HUDEP-2 (cell line): ENCODE data around the gene MACF1.
"Not testable (repeated sequence)": the region's sequence is repeated elsewhere in the genome, so short reads cannot be mapped to it uniquely, and the experiment has no call there.

Experiments
- DNase-seq, 76 experiments: peaks; one replicate each; lab custom pipeline; 2025; ENCODE audit not compliant: unreplicated experiment in 76 of 76; lab: John Stamatoyannopoulos, UW

Gene MACF1

DNA sequence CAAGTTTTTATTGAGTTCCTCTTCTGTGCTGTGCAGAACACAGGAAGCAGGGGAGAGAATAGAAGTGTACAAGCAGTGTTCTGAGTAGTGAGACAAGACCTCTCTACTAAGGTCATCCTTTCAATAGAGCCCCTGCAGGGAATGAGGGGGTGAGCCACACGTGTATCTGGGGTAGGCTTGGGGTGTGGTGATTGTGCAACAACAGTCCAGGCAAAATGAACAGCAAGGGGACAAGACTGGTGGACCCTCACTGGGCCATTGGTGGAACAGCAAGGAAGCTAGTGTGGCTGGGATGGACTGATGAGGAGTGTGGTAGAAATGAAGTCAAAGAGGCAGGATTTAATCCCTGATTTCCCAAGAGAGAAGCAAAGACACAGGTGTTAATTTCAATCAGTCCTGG is 278.8 kb downstream of the MACF1 start:
- DNase-seq: no peak

DNA sequence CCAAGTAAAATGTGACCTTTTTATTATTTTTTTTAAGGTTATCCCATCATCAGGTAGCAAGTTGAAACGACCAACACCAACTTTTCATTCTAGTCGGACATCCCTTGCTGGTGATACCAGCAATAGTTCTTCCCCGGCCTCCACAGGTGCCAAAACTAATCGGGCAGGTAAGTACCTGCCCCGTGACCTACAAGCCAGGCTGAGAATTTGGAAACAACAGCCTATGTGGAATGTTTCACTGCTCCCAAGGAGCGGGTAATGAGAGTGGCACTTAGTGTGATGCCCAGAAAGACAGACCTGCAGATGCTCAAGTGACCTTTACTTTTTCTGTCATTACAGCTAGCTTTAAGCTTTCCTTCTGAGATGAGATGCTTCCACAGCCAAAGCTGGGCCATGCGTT is 280.1 kb downstream of the MACF1 start:
- no peak for DNase-seq

DNA sequence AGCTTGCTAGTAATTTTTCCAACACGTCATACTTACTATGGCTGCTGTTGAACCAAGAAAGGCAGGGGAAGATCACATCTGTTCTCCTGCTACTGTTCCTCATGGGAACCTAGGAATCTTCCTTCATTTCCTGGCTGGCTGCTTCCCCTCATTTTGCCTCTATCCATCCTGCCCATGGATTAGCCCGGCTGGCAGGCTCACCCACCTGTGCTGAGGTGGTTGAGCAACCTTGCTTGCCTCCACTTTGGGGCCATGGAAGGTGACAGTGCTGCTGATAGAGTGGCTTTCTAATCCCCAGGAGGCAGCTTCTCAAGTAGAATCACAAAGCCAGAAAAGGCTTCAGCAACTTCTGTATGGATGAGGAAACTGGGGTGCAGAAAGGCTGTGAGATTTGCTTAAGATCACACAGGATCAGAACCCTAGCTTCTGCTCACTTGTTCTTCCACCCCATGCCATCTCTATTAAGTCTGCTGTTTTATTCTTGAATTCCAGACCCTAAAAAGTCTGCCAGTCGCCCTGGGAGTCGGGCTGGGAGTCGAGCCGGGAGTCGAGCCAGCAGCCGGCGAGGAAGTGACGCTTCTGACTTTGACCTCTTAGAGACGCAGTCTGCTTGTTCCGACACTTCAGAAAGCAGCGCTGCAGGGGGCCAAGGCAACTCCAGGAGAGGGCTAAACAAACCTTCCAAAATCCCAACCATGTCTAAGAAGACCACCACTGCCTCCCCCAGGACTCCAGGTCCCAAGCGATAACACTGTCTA is 280.7 kb downstream of the MACF1 start:
- no peak for DNase-seq

DNA sequence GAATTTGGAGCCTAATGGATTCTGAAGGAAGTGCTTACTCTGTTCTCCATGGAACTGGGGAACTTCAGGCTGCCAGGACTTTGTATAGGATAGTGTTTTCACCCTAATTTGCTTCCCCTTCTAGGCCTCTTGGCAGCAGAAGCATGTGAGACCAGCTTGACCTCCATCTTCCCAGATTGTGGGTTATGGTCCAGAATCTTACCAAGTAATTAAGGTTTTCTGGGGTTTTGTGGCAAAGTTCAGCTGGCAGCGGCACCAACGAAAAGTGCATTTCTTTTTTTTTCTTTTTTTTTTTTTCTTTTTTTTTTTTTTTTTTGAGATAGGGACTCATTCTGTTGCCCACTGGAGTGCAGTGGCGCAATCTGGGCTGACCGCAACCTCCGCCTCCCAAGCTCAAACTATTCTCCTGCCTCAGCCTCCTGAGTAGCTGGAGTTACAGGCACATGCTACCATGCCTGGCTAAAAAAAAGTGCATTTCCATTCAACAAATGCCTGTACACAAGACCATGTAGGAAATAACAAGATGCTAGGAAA is 283.6 kb downstream of the MACF1 start:
- DNase-seq: no peak

DNA sequence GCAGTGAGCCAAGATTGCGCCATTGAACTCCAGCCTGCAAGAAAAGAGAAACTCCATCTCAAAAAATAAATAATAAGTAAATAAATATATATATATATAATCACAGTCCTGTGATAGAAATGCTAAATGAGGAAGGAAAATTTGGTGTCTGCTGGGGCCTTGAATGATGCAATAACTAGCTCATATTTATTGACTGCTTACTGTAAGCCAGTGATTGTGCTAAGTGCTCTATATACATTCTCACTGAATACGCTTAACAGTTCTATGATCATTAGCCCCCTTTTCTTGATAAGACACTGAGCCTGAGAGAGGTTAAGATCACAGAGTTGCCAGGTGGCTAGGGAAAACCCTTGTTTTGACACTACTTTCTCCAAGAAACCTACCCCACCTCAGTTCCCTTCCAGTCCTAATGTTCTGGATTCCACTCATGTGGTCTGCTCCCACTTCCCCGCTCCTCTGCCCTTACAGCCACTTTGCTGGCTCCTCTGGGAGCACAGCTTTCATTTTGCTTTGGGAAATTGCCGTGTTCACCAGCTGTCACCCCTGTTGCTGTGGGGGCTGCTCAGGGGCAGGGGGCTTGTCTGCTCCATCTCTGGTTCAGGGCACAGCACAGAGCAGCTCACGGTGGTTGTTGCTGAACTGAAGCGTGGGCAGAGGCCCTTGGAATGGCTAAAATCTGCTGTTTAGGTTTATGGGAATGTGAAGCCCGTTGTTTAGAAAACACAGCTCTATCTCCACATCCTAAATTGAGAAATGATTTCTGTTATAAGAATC is 284.5 kb downstream of the MACF1 start:
- DNase-seq: no peak

DNA sequence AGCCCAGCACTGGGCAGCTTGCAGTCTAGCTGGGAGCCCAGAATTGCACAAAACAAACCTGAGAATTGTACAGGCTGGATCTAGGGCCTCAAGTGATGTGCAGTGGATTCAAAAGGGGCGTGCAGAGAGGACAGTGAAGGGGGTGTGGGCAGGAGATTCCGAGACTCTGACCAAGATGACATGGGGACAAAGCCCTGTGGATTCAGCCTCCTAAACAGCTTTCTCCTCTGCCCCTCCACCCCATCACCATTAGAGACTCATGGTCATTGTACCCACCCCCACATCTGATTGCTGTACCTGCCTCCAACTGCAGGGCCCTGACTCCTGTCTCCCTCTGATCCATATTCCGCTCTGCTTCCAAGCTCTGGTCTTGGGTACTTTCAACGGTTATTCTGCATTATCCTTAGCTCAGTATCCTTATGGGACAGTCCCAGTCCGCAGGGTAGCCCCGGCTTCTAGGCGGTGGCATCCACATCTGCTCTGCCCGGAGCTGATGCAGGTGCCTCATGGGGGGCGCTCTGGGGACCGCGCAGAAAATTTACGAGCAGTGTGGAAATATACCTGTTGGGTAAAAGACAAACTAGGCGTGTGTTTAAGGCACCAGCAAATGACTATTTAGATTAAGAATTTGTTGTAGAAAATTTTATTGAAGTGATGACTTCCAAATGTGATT is 285.2 kb downstream of the MACF1 start:
- no peak for DNase-seq

DNA sequence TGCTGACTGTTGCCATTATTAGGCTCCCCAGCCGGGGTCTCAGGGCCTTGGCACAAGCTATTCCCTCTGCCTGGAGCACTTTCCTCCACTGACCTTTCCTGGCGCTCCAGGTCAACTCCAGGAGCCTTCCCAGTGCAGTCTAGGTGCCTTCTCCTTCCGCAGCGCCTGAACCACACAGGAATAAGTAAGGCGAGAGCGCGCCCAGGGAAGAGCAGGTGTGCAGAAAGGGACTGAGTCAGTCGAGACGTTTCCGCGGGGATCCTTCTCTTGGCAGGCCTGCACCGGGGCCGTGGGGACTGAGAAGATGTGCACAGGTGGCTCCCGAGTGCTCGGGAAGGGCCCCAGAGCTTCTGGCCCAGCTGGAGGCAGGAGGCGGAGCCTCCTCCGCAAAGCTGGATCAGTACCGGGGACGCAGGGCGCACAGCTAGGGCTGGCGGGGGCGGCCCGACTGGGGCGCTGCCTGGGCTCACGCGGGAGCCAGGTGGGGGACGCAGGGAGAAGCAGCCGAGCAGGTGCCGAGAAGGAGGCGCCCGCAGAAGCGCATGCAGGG is 286.2 kb downstream of the MACF1 start:
- DNase-seq: no peak

DNA sequence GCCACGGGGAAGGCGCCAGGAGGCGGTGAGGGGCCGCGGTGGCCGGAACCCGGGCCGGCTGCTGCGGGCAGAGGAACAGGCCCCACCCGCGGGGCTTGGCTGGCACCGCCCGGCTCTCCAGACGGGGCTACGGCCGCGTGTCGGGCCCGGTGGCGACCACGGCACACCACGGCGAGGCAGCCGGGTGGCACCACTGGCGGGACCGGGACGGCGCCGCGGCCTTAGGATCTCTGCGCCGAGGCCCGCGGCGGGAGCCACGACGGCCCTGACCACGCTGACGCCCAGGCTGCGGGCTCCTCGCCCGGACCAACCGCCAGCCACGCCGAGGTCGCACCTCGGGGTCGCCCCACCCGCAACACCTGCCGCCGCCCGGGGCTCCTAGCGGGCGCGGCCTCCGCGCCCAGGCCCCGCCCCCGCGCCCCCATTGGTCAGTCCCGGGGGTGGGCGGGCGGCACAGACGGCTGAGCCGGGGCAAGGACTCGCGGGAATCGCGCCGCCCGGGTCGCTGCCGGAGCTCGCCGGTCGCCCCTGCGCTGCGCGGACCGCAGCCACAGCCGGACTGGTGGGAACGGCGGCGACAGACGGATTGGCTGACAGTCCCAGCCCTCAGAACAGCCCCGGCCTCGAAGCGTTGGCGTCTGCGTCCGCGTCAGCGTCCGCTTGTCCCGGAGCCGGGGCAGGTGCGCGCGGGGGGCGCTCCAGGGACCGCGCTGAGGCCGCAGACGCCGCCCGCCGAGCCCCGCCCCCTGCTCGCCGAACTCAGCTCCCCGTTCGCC is 286.8 kb downstream of the MACF1 start, which contains the start of gene BMP8A:
Gene BMP8A, plus strand, starts transcription at position 491 of the 776 bp plus-strand sequence. CDS start 356 bp downstream, outside the sequence.
- peak in 36 of 76 experiments; percentile 4 to 69 (median 27) for DNase-seq

DNA sequence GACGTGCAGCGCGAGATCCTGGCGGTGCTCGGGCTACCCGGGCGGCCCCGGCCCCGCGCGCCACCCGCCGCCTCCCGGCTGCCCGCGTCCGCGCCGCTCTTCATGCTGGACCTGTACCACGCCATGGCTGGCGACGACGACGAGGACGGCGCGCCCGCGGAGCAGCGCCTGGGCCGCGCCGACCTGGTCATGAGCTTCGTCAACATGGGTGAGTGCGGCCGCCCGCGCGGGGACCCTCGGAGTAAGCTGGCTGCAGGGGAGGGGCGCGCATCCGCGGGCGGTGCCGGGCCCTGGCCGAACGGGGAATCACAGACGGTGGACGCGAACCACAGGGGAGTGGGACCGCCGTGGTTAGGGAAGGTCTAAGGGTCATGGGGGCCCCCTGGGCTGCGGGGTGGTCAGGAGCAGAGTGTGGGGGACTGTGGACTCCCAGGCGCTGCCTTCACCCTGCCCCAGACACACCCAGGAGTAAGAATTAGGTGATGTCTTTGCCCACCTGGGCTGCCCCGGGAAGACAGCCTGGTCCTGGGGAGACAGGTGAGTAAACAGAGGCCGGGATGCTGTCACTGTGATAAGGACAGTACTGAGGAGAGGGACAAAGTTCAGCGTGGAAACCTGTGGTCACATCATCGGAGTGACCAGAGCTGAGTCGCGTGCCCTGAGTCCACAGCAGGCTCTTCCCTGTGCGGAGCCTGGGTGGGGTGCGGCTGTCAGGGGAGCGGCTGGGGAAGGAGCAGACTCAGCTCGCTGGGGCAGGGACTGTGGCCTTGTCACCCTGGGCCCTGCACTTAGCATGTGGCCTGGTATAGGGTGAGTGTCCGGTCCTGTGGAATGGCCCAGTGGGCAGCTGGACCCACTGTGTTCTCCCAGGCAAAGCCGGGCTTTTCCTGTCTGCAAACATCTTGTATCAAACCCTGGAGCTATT is 287.9 kb downstream of the MACF1 start:
- DNase-seq: not testable (repeated sequence)

DNA sequence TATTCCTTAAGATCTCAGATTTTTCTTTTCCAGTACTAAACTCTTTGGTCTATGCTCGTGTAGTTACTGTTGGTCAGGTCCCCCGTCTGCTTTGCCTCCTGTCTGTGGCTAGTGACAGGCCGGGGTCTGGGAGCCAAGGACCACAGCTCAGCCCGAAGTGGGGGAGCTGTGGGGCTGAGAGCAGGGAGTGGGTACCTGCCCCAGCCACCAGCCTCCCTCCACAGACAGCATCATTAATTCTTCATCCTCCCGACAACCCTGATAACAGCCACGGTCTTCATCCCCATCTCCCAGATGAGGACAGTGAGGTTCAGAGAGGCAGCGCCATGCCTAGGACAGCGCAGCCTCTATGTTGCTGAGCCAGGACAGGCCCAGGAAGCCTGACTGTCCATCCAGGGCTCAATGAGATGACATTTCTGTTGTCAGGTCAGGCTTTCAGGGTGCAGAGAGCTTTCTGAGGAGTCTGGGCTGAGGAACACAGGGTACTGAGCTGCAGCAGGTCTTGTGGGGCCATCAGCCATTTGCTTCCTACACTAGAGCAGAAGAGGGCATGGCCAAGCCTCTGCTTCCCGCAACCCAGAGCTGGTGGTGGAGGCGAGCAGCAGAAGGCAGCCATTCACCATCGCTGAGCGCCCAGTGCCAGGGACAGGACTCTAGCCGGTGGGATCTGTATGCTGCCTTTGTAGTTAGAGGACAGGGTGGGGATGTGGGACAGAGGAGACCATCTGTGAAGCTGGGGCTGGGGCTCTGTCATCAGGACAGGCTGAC is 288.7 kb downstream of the MACF1 start:
- not testable (repeated sequence) for DNase-seq

DNA sequence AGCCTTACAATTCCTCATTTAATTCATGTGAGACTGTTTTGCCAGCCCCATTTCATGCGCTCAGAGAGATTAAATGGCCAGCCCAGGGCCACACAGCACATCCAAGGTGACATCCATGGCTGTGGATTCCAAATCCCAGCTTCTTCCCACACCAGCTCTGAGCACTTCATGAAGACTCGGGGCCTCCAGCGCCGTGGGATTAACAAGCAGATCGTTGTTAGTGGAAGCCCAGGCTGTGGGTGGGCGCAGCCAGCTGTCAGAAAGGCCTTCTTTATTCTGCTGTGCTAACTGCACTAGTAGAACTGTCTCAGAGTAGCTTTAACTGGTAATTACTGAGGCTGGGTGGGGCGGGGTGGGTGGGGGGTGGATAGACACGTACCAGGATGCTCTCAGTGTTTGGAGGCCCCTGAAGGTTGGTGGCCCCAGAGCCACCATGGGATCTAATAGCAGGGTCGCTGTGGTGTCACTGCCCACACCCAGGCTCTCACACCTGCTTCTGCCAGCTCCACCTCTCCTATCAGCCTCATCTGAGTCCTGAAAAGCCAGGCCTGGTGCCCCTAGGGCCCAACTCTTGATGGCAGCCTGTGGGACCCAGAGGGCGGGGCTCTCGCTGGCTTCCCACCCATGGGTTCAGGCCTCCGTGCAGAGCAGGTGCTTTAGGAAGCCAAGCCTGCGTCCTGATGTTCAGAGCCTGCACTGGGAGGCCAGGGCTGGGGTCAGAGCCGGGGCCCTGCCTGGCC is 290.3 kb downstream of the MACF1 start:
- no peak for DNase-seq

DNA sequence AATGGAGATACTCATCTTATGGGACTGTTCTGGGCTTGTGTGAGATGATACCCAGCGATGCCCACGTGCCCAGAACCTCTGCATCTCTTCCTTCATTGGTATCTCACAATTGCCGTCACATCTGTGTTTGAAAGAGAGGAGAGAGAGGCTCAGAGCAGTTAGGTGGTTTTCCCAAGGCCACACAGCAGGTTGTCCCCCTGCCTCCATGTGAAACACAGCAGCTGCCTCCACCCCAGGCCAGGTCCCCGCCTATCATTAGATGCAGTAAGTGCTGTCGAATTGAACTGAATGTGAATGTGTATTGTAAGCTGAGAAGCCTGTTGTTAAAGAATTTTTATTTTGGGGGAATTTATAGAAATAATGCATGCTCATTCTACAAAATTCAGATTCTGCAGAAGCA is 292.0 kb downstream of the MACF1 start:
- not testable (repeated sequence) for DNase-seq

DNA sequence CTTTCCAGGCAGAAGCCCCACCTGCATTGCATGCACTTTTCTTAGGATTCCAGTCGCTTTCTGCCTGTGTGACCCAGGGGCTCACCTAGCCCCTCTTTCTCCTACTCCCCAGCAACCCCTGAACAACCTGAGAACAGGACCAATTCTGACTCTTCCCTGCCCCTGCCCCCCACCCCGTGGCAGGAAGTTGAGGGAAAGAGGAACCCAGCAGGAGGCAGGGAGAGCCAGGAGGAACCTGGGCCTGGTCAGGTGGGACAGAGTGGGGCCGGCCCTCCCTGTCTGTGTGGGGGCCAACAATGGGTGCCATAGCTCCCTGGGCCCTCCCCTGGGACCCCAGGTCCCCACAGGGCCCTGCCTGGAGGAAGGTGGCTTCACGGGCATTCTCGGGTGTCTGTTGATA is 293.1 kb downstream of the MACF1 start:
- no peak for DNase-seq

DNA sequence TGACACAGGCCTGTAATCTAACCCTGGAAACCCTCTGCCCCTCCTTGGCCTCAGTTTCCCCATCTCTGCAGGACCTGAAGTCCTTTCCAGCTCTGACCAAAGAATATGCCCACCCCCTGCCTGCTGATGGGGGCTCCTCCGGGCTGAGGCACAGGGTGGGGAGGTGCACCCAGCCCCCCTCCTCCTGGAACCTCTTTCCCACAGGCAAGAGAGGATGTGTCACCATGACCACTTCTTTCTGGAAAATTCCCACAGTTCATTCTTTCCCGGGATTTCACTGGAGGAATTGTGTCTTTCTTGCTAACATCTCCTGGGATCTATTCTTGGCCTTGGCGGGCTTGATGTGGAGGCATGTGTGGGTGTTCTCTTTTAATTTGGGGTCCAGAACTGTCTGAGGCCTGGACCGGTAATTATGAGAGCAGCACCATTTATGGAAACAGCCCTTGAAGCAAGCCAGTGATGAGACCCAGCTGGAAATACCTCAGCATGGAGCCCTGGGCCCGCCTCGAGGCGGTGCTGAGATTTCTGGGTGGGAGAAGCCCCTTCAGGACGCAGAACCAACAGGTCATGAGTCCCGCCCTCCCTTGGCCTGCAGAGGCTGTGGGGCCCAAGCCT is 293.7 kb downstream of the MACF1 start:
- DNase-seq: not testable (repeated sequence)

DNA sequence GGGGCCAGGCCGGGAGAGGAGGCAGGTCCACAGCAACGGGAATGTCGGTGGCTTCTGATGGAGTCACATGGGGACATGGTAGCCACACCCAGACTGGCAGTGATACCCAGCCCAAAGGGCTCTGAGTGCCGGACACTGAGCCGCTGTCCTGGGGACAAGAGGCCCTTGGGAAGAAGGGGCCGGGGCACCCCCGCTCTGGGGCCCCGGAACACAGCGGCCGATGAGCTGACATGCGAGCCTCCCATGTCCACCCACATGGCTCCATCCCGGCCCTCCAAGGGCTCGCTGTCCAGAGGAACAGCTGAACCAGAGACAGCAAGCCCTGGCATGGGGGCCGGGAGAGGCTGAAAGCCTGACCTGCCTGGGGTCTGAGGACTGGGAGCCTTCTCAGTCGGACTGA is 294.3 kb downstream of the MACF1 start:
- not testable (repeated sequence) for DNase-seq

DNA sequence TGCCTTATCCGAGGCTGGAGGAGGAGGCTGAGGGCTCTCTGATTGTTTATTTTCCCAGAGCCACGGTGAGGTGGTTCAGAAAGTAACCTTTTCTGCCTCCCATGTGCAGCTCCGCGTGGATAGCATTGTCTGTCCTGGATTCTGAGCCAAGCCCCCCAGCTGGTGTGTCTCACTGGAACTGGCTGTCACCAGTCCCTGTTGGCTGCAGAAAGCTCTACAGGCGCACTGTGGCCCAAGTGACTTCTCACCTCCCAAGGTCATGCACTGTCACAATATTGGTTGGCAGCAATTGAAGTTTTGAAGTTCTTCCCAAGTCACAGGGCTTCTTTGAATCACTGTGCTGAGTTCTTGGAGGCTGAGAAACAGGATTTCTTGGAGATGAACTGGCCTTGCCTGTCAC is 295.2 kb downstream of the MACF1 start:
- no peak for DNase-seq

DNA sequence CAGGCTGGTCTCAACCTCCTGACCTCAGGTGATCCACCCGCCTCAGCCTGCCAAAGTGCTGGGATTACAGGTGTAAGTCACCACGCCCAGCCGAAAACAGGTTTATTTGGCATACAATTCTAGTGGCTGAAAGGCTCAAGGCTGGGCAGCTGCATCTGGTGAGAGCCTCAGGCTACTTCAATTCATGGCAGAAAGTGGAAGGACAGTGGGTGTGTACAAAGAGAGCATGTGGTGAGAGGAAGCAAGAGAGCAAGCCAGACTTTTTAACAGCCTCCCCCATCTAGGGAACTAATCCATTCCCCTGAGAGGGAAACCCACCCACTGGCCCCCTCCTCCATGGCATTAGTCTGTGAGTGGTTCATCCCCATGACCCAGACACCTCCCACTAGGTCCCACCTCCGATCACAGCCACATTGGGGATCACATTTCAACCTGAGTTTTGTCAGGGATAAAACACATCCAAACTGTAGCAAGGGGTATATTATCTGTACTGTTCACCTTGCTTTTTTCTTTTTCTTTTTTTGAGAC is 296.4 kb downstream of the MACF1 start:
- DNase-seq: no peak
